Kidney tubule cell (primary cell): ENCODE data around the gene HMX2.

Experiments
- DNase-seq: peaks from one replicate; pipeline ENCODE4 v3.0.0-alpha.2; 2018; ENCODE audit warnings: low spot score

The HMX2 gene

GRCh38 chr10:123139165-123139520, 8.8 kb upstream of the HMX2 start:
- DNase-seq: no peak

DNA sequence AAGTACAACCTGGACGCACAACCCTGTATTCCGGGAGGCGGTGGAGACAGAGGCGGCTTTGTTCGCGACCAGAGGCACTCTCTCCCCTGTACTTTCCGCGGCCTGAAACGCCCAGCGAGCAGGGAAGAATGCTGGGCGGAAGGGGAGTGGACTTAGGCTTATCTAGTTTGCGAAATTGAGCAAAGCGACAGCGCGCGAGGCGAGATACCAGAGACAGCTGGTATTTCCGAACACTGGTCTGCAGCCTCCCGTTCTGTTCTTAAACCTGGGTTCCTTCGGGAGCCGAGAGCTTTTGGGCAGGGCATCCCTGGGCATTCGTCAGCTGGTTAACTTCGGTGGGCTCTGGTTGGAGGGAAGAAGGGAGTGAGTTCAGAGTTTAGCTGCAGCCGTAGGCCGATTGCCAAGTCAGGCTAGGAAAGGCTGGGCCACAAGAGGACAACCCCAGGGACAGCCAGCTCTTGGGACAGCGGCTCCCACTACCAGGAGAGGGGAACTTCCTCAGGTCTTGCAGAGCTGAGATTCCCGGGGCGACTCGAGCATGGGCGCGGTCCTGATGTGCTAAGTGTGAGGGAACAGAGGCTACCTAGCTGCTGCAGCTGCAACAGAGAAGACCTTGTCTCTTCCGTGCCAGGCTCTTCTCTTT, 8.3 kb upstream of the HMX2 start:
- peak; percentile 36 for DNase-seq

DNA sequence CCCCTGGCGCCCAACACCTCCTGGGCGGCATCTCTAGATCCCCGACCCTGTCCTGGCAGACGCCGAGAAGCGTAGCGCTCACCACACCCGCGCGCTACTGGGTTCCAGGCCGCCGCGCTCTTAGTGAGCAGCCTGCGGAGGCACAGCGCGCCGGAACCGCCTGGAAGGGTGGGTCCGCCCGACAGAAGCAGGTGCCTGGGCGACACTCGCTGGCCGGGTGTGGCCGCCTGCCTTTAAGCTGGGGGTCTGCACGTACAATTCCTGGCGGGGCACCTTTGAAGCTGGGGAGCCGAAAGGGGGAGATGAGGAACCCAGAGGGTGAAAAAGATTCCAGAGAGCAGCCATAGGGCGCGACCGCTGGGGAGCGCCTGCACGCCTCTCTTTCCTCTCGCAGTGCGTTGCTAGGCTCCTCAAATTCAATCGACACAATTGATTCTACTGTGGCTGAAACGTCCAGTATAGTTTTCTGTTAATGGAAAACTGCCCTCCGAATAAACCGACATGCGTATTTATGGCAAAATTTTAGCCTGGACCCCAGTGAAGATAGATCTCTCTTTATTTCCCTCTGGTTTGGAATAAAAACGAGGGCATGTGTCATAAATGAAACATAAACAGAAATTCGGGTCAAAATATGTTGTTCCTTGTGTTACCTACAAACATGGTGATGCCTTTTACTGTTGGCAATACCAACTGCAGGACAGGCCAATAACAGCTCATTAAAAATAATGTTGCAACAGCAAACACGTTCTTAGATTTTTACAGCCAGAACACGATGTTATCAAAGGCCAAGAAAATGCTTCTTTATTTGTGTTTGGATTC, 7.6 kb upstream of the HMX2 start:
- no peak for DNase-seq

GRCh38 chr10:123140983-123141390, 6.9 kb upstream of the HMX2 start:
- DNase-seq: no peak

DNA sequence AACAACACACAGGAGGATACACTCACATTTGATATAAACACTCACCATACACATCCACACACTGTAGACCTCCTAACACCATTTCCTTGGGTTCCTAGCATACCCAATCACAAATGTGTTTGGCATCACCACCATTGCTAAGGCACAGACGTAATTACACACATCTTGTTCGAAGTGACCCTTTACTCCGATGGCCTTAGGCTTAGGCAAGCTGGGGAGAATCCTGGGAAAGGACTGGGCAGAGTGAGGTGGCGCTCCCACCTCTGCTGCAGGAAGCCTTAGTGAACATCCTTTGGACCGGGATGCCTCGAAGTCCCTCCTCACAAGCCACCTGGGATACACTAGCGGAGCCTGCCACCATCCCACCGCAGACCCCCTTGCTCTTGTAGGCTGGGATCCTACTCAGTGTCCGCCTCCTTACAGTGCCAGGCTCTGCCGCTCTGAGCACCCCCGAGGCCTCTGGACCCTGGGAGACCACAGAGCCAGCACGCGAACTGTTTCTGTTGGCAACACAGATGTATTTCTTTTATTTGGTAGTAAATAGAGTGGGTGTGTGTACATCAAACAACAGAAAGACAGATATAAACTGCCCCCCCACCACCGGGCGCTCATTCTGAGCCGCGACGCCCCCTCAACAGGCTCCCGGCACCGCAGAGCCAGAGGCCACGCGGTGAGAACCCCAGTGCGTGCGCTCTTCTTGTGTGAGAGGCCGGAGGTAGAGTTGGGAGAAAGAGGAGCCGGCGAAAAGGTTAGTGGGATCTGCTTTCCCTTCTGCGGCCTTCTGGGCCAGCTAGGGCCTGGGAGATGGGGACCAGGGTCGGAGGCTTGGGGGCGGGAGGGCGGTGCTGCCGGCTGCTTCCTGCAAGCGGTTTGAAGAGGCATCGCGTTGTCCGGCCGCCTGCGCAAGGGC, 5.9 kb upstream of the HMX2 start:
- DNase-seq: no peak

- no peak for DNase-seq
Observed at GRCh38 chr10:123142701-123143161, 5.2 kb upstream of the HMX2 start.

DNA sequence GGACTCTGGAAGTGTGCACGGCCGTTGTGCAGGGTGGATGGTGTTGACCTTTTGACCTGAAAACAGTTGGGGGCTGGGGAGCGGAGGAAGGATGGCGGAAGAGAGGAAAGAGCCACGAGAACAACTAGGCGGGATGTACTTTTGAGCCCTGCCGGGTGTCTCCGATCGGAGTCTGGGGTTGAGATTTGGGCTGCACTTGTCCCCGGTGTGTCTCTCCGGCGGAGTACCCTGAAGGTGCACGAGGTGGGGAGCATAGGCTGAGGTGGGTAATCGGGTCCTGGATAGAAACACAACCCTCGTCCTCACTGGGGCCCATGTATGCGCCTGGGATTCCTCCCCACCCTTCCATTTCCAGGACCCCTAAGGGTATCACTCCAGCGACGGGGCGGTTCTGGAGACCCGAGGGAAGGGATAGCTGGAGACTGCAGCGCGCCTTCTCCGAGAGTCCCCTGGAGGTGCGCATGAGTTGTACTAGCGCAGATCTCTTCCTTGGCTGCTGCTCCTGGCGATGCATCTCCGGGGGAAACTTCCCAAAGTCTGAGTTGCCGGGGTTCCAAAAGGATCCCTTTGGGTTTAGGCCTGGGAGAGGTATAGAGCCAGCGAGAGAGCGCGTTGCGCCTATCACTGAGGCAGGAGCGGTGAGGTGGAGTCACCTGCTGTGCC, 4.6 kb upstream of the HMX2 start:
- DNase-seq: no peak

- DNase-seq: no peak
Observed at GRCh38 chr10:123143825-123144168, 4.1 kb upstream of the HMX2 start.

DNA sequence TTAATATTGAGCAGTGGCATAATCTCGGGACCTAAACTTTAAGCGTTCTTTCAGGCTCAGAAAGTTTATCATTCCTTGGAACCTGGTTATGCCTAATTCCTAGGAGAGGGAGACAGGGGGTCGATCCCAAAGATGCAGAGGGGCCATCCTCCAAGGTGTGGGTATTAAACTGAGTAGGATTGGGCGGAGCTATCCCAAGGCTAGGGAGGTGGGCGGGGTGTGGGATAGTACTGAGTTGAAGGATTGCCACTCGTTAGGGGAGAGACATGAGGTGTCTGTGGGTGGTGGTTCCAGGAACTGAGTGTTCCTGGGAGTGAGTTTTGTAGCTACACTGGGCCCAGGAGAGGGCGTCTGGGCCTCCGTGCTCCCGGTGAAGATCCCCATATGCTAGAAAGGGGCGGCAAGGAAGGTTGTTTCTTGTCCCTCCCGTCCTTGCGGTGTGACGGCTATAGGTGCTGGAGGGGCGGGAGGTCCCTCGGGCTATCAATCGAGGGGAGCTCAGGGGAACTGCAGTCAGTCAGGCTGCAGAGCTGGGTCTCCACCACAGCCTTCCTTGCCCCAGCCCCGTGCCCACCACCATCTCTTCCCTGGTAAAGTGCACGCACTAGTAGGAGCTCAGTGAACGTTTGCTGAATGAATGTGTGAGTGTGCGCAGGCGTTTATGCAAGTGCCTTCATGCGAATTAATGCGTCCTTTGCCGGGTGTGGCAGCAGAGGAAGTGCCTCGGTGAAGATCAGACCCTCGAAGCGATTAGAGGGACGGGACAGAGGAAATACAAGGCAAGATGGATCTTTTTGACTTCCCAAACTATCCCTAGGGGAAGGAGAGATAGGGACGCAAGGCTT, 3.0 kb upstream of the HMX2 start:
- DNase-seq: no peak

DNA sequence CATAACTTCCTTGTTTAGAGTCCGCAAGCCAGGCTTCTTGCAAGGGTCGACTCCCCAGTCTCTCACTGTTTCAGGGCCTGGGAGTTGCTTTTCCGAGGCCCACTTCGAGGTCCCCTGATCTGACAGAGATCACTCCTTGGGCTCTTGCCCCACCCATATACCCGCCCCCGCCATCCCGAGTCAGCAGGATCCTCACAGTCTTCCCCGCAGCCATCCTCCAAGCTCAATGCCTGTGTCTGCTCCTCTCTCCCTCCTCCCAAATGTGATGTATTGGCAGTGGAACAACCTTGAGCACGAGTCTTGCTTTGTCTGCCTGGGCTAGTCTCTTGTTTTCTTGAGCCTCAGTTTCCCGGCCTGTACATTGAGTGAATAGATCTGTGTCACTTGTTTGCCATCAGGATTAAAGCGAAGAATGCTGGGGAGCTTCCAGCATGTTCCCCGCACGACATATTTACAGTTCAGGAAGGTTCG, 2.4 kb upstream of the HMX2 start:
- no peak for DNase-seq

- DNase-seq: no peak
Observed at GRCh38 chr10:123146013-123146893, 1.7 kb upstream of the HMX2 start.

DNA sequence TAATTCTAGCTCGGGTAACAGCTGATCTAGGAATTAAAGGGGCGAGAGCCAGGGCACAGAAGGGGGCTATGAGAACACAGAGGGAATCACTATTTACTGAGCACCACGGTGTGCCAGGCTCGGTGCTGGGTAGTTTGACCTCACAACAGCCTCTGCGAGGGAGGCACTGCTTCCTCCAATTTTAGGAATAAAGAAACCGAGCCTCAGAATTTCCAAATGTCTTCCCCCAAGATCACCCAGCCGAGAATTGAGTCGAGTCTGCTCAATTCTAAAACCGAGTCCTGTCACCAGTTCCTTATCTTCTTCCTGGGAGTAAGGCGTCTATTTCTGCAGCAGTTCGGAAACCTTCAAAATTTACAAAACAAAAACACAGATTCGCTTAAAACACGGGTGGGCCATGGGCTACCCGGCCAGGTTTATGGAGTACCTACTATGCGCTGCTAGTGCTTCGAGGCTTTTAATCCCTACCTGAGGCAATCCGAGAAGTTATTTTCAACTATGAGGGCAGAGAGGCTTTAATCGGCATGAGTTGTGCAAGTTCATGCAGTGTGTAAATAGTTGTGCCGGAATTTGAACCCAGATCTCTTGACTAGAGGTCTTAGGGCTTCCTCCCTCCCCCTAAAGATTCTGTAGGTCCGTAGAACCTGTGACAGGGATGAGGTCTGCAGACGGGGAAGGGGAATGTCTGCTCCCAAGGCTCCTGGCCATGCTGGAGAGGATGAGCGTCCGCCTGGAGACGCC, 872 bp upstream of the HMX2 start:
- no peak for DNase-seq

DNA sequence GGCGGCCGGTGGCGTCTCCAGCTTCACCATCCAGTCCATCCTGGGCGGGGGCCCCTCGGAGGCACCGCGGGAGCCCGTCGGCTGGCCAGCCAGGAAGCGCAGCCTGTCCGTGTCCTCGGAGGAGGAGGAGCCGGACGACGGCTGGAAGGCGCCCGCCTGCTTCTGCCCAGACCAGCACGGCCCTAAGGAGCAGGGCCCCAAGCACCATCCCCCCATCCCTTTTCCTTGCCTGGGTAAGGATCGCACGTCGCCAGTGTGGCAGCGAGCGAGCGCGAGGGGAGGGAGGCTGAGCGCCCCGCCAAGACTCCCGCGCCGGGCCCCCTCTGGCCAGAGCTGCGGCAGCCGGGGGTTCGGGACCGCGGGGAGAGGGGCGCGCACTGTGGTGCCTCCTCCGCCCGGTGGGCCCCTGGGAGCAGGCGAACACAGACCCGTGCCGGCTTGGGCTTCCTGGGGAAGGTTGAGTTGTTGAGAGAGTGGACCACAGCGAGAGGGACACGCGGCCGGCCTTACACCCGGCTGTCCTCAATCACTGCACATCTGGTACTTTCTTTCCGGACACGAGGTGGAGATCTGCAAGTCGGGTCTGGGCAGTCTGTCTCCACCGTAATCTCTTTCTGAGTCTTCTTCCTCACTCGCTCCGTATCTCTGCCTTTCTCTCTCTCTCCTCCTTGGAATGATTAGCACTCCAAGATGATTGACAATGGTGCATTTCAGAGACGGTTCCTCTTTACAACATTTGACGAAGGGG, 652 bp downstream of the HMX2 start:
- no peak for DNase-seq

DNA sequence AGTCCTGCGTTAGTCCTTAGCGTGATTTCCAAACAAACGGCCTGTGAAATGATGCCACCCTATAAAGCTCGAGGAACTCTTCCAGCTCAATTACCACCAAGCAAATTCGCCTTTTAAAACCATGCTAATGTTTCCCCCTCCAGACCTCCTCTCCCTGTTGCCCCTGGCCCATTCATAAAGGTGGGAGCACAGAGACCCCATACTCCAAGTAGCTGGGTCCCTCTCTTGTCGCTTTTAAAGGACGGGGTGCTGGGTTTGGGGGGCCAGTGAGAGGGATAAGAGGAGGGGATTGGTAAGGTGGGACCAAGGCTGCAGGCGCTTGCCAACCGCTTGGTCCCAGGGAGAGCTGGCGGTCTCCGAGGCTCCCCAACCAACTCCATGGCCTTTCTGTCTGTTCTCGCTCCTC, 1.2 kb downstream of the HMX2 start:
- no peak for DNase-seq

DNA sequence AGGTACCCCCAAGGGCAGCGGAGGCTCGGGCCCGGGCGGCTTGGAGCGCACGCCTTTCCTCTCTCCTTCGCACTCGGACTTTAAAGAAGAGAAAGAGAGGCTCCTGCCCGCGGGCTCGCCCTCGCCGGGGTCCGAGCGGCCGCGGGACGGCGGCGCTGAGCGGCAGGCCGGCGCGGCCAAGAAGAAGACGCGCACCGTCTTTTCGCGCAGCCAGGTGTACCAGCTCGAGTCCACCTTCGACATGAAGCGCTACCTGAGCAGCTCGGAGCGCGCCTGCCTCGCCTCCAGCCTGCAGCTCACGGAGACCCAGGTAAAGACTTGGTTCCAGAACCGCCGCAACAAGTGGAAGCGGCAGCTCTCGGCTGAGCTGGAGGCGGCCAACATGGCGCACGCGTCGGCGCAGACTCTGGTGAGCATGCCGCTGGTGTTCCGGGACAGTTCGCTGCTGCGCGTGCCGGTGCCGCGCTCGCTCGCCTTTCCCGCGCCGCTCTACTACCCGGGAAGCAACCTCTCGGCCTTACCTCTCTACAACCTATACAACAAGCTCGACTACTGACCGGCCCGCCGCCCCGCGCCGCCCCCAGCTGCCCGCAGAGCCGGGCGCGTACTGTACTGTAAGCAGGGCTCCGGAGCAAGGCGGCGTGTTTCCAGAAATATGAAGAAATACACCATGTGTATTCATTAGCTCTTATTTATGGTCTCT, 1.8 kb downstream of the HMX2 start:
- DNase-seq: peak; percentile 53

DNA sequence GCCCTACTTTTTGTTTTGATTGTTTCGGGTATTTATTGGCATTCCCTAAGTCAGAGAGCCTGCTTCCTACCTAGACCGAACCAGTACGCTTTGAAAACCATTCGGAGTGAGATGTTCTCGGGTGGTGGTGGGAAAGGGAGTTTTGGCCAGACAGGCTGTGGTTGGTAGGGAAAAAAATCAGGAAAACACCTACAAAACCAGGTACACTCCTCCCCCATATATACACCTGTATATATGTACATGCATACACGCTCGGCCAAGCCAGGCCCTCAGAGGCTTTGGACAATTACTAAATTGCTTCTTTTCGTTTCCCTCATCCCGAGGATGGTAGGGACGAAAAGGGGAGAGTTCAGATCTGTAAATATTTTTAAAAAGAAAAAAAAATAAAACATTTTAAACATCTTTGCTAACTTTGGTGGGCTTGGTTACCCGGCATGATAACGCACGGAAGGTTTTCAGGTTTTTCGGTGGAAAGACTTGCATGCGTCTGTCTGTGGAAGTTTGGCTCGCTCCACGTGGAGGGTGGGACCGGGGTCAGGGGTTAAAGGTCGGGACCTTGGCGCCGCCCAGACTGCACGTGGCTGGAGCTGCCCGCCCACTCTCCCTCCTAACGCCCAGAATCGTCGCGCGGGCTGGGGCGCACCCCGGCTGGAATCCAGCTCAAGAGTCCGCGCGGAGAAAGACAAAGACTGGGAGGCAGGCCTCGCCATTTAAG, 2.5 kb downstream of the HMX2 start:
- no peak for DNase-seq

GRCh38 chr10:123150986-123151736, 3.2 kb downstream of the HMX2 start:
- DNase-seq: peak; percentile 54
